A549 (cell line): ENCODE measurements around the gene FBXO7. TPM values are rescaled to one million over a fixed set of nuclear protein-coding genes. Genes with fewer than 3 reads are reported as not detected.

Experiments used
- ATAC-seq, 2 experiments: fragments of 200-7000 bp in 1 of 2; fragments of >200 bp in 1 of 2; cut with Nextera tagmentation in 1 of 2; cut with Tn5 transposase in 1 of 2; 3 replicates each; pipeline versions ENCODE4 v1.8.0 to v1.9.1; 2018 to 2020; ENCODE audit warnings: mild to moderate bottlenecking in 1 of 2, moderate library complexity in 1 of 2
- CTCF ChIA-PET: fragments of 300-600 bp; sonication (Branson Sonifier 250); formaldehyde crosslinking; extraction: SDS; loops from one replicate; lab custom pipeline; 2021; ENCODE audit warnings: antibody characterized with exemption, inconsistent platforms; lab: Yijun Ruan, JAX
- POLR2A ChIA-PET: fragments of 350-600 bp; formaldehyde crosslinking; extraction: SDS; loops from one replicate; lab custom pipeline; 2021; ENCODE audit warnings: antibody characterized with exemption, inconsistent platforms; lab: Yijun Ruan, JAX
- DNase-seq, 2 experiments: peaks; one replicate each; pipeline versions ENCODE4 v3.0.0 to v3.0.0-alpha.2; 2011 to 2016; ENCODE audit warnings: low read depth in 1 of 2, low spot score in 1 of 2
- FAIRE-seq: peaks from 2 replicates; lab custom pipeline; 2011; peaks lifted over from hg19 to GRCh38; lab: Jason Lieb, UNC
- H3K27ac ChIP-seq, 2 experiments: fragments of >200 bp; sonication (Bioruptor Twin); formaldehyde crosslinking; 3 replicates each; pipeline ENCODE4 v1.5.1; 2016 to 2017
- H3K4me1 ChIP-seq: fragments of >200 bp; sonication (Bioruptor Twin); formaldehyde crosslinking; 3 replicates; pipeline ENCODE4 v1.6.1; 2016
- H3K4me2 ChIP-seq: fragments of >200 bp; sonication (Bioruptor Twin); formaldehyde crosslinking; 3 replicates; pipeline ENCODE4 v1.6.1; 2016
- H3K4me3 ChIP-seq: fragments of >200 bp; sonication (Bioruptor Twin); formaldehyde crosslinking; 3 replicates; pipeline ENCODE4 v1.5.1; 2016
- H3K9me3 ChIP-seq: fragments of >200 bp; sonication (Bioruptor Twin); formaldehyde crosslinking; 3 replicates; pipeline ENCODE4 v1.6.1; 2016
- ATOH8 ChIP-seq: fragments of 250-450 bp; sonication (Bioruptor Pico); IDR thresholded peaks from 2 replicates; pipeline ENCODE4 v1.5.0; 2020; ENCODE audit warnings: low read depth, mild to moderate bottlenecking, moderate library complexity
- BHLHE40 ChIP-seq: IDR thresholded peaks from 2 replicates; pipeline ENCODE4 v1.6.1; 2012; ENCODE audit warnings: low read depth, low read length, inconsistent platforms
- CEBPB ChIP-seq, 2 experiments: fragments of >200 bp in 1 of 2; sonication (Bioruptor Twin) in 1 of 2; formaldehyde crosslinking in 1 of 2; IDR thresholded peaks; 2 replicates each; pipeline ENCODE4 v1.6.1; 2012 to 2016
- CTCF ChIP-seq: fragments of >200 bp; sonication (Bioruptor Twin); formaldehyde crosslinking; IDR thresholded peaks from 3 replicates; pipeline ENCODE4 v1.5.1; 2016
- ELK1 ChIP-seq: fragments of 150-350 bp; IDR thresholded peaks from 2 replicates; pipeline ENCODE4 v1.6.1; 2014; ENCODE audit warnings: low read depth, mild to moderate bottlenecking, low read length
- ESRRA ChIP-seq: fragments of 150-350 bp; IDR thresholded peaks from 2 replicates; pipeline ENCODE4 v1.6.1; 2014; ENCODE audit warnings: mild to moderate bottlenecking, low read length, borderline replicate concordance
- FOSB ChIP-seq: fragments of 250-450 bp; sonication (Bioruptor Pico); IDR thresholded peaks from 2 replicates; pipeline ENCODE4 v1.5.0; 2020; ENCODE audit warnings: mild to moderate bottlenecking, moderate library complexity
- FOSL2 ChIP-seq, 2 experiments: fragments of 450-650 bp in 1 of 2; fragments of >200 bp in 1 of 2; sonication (Bioruptor Twin) in 1 of 2; formaldehyde crosslinking; IDR thresholded peaks; 2 replicates each; pipeline versions ENCODE4 v1.5.0 to v1.6.1; 2016 to 2020; ENCODE audit warnings: mild to moderate bottlenecking in 1 of 2, moderate library complexity in 1 of 2
- FOXS1 ChIP-seq: fragments of 250-450 bp; sonication (Bioruptor Pico); IDR thresholded peaks from 2 replicates; pipeline ENCODE4 v1.5.0; 2020; ENCODE audit warnings: mild to moderate bottlenecking, moderate library complexity
- HOXB5 ChIP-seq: fragments of 250-450 bp; sonication (Bioruptor Pico); IDR thresholded peaks from 2 replicates; pipeline ENCODE4 v1.5.0; 2020; ENCODE audit warnings: mild to moderate bottlenecking, moderate library complexity
- JUN ChIP-seq, 2 experiments: fragments of >200 bp; sonication (Bioruptor Twin); formaldehyde crosslinking; IDR thresholded peaks; 2 replicates in 1 of 2; 3 replicates in 1 of 2; pipeline ENCODE4 v1.6.1; 2016 to 2017
- JUNB ChIP-seq: fragments of >200 bp; sonication (Bioruptor Twin); formaldehyde crosslinking; IDR thresholded peaks from 2 replicates; pipeline ENCODE4 v1.6.1; 2016
- KDM1A ChIP-seq: fragments of 200-600 bp; sonication (generic); IDR thresholded peaks from 2 replicates; pipeline ENCODE4 v1.6.1; 2016; ENCODE audit warnings: low read depth, mild to moderate bottlenecking
- KDM5A ChIP-seq: fragments of 200-600 bp; sonication (generic); IDR thresholded peaks from 2 replicates; pipeline ENCODE4 v1.6.1; 2016; ENCODE audit warnings: antibody characterized with exemption, mild to moderate bottlenecking
- MAX ChIP-seq: IDR thresholded peaks from 2 replicates; pipeline ENCODE4 v1.6.1; 2012
- MAZ ChIP-seq: fragments of 150-350 bp; IDR thresholded peaks from 2 replicates; pipeline ENCODE4 v1.6.1; 2014; ENCODE audit warnings: antibody characterized with exemption, low read depth, low read length, borderline replicate concordance
- NFE2L2 ChIP-seq: fragments of 150-350 bp; conservative IDR thresholded peaks from 2 replicates; pipeline ENCODE4 v1.6.1; 2014; ENCODE audit warnings: low read length
- NR3C1 ChIP-seq: fragments of >200 bp; sonication (Bioruptor Twin); formaldehyde crosslinking; IDR thresholded peaks from 3 replicates; pipeline ENCODE4 v1.6.1; 2017
- PBX3 ChIP-seq: IDR thresholded peaks from 2 replicates; pipeline ENCODE4 v1.6.1; 2012
- PHF8 ChIP-seq: fragments of 200-600 bp; sonication (generic); IDR thresholded peaks from 2 replicates; pipeline ENCODE4 v1.6.1; 2016; ENCODE audit warnings: low read depth, mild to moderate bottlenecking, antibody characterized with exemption, moderate library complexity, borderline replicate concordance
- POLR2A ChIP-seq: IDR thresholded peaks from 2 replicates; pipeline ENCODE4 v1.6.1; 2012; ENCODE audit warnings: mild to moderate bottlenecking, low read length
- REST ChIP-seq: fragments of 200-600 bp; sonication (generic); IDR thresholded peaks from 2 replicates; pipeline ENCODE4 v1.6.1; 2016; ENCODE audit warnings: antibody characterized with exemption, mild to moderate bottlenecking, moderate library complexity
- RFX5 ChIP-seq: fragments of 450-650 bp; IDR thresholded peaks from 2 replicates; pipeline ENCODE4 v1.7.1; 2014; ENCODE audit warnings: antibody characterized with exemption, mild to moderate bottlenecking, moderate library complexity
- RNF2 ChIP-seq: fragments of 200-600 bp; sonication (generic); IDR thresholded peaks from 2 replicates; pipeline ENCODE4 v1.6.1; 2016; ENCODE audit warnings: low read depth, mild to moderate bottlenecking, antibody characterized with exemption, moderate library complexity, borderline replicate concordance
- SREBF2 ChIP-seq: fragments of 450-650 bp; IDR thresholded peaks from 2 replicates; pipeline ENCODE4 v1.6.1; 2014; ENCODE audit warnings: mild to moderate bottlenecking, moderate library complexity
- TFCP2L1 ChIP-seq: fragments of 250-450 bp; sonication (Bioruptor Pico); IDR thresholded peaks from 2 replicates; pipeline ENCODE4 v1.5.0; 2021; ENCODE audit warnings: mild to moderate bottlenecking
- TP53 ChIP-seq: fragments of 250-450 bp; sonication (Bioruptor Pico); IDR thresholded peaks from 2 replicates; pipeline ENCODE4 v1.5.0; 2021; ENCODE audit warnings: mild to moderate bottlenecking, moderate library complexity
- ZC3H11A ChIP-seq: fragments of 450-650 bp; IDR thresholded peaks from 2 replicates; pipeline ENCODE4 v1.6.1; 2014; ENCODE audit warnings: antibody characterized with exemption, mild to moderate bottlenecking
- ZFP36 ChIP-seq: fragments of 450-650 bp; IDR thresholded peaks from 2 replicates; pipeline ENCODE4 v1.6.1; 2014; ENCODE audit warnings: borderline replicate concordance; ENCODE audit not compliant: partially characterized antibody
- ZNF302 ChIP-seq: fragments of 250-450 bp; sonication (Bioruptor Pico); IDR thresholded peaks from 2 replicates; pipeline ENCODE4 v1.9.0; 2021; ENCODE audit warnings: inconsistent platforms, mild to moderate bottlenecking, moderate library complexity
- WGBS: methylation state at CpG from one replicate; pipeline ENCODE4 v1.1.6; 2017; ENCODE audit errors: missing lambda C conversion rate; 5-methylcytosine and 5-hydroxymethylcytosine counted together
- polyA plus RNA-seq, 4 experiments: library from polyadenylated mRNA; depleted of rRNA in 3 of 4; stranded (reverse); fragments of >200 nt; fragmentation: RNase III in 1 of 4; extraction: RNeasy Plus Mini Kit Qiagen cat#74134 plus additional on column Dnase treatment in 1 of 4; gene quantifications; 2 replicates in 3 of 4; 3 replicates in 1 of 4; pipeline ENCODE4 v1.2.3, GENCODE V29; 2011 to 2017

FBXO7 gene
- polyA plus RNA-seq, 2 of the 4 experiments (the other 2 are of a cell fraction), result 58.0 to 131 TPM

GRCh38 chr22:32493551-32493950 is 18.9 kb downstream of the FBXO7 start:
- Histone ChIP-seq H3K27ac (no peak overlapping the region), H3K4me2 (no peak overlapping the region), H3K4me1 (no peaks in the 10 kb centered on the region), H3K9me3 (no peaks in the 10 kb centered on the region), H3K4me3 (no peak overlapping the region)
- TF ChIP-seq FOXS1 (CRISPR knock-in tag) (no peak), ZC3H11A (no peak), RFX5 (no peak), ESRRA (no peak), ATOH8 (no peak), PBX3 (no peak), JUNB (no peak), JUN (IDR thresholded peaks at IDR 0.05) (no peak), FOSB (CRISPR knock-in tag) (no peak), ELK1 (no peak), ZFP36 (no peak), KDM1A (no peak), NFE2L2 (no peak), POLR2A (no peak), CTCF (no peak), KDM5A (no peak), MAX (no peak)
- no peak for ATAC-seq
- no peak for DNase-seq
- WGBS, result 83% methylated on average over 2 of the region's 2 CpGs
- CTCF ChIA-PET, result no interaction called here
- POLR2A ChIA-PET, result interaction anchor here (1.0 kb wide), 1 partner anchor 19 kb away, joined by 5 read pairs; the partner anchor contains the start of gene FBXO7
- no peak for FAIRE-seq

- CTCF ChIA-PET, result no interaction called here
- FAIRE-seq, result no peak
- 94% methylated on average over 4 of the region's 4 CpGs for WGBS
These were observed 20.4 kb downstream of the FBXO7 start for GRCh38 chr22:32494971-32495370.

More at GRCh38 chr22:32494971-32495370, 20.4 kb downstream of the FBXO7 start:
- H3K4me2 ChIP-seq, result no peak overlapping the region
- H3K4me3 ChIP-seq, result no peak overlapping the region
- TF ChIP-seq NR3C1 (no peak), REST (no peak), PHF8 (no peak), RFX5 (no peak), CEBPB (IDR thresholded peaks at IDR 0.05) (no peak), RNF2 (no peak), ZC3H11A (no peak), BHLHE40 (no peak), ELK1 (no peak), HOXB5 (no peak), SREBF2 (no peak), TFCP2L1 (CRISPR knock-in tag) (no peak), ZNF302 (CRISPR knock-in tag) (no peak), MAZ (no peak), POLR2A (no peak), JUNB (no peak), FOSL2 (IDR thresholded peaks at IDR 0.05) (no peak), FOSL2 (CRISPR knock-in tag; IDR thresholded peaks at IDR 0.05) (no peak), TP53 (no peak)
- TF ChIP-seq, all 56 proteins: peak for 0
- no peak for DNase-seq
- no peaks in the 10 kb centered on the region for H3K4me1 ChIP-seq
- ATAC-seq, result no peak
- H3K27ac ChIP-seq, result no peak overlapping the region
- POLR2A ChIA-PET, result no interaction called here
- H3K9me3 ChIP-seq, result no peaks in the 10 kb centered on the region
